RCC 7860 (cell line): ENCODE measurements around the gene LAG3.
A peak's percentile ranks its signal among the peaks of the same experiment; 100 is the strongest.

ENCODE experiments used
- DNase-seq: peaks from one replicate; pipeline ENCODE4 v3.0.0-alpha.2; 2015; ENCODE audit warnings: low spot score
- FAIRE-seq: peaks from 2 replicates; lab custom pipeline; 2012; peaks lifted over from hg19 to GRCh38; lab: Jason Lieb, UNC

The LAG3 gene

DNA sequence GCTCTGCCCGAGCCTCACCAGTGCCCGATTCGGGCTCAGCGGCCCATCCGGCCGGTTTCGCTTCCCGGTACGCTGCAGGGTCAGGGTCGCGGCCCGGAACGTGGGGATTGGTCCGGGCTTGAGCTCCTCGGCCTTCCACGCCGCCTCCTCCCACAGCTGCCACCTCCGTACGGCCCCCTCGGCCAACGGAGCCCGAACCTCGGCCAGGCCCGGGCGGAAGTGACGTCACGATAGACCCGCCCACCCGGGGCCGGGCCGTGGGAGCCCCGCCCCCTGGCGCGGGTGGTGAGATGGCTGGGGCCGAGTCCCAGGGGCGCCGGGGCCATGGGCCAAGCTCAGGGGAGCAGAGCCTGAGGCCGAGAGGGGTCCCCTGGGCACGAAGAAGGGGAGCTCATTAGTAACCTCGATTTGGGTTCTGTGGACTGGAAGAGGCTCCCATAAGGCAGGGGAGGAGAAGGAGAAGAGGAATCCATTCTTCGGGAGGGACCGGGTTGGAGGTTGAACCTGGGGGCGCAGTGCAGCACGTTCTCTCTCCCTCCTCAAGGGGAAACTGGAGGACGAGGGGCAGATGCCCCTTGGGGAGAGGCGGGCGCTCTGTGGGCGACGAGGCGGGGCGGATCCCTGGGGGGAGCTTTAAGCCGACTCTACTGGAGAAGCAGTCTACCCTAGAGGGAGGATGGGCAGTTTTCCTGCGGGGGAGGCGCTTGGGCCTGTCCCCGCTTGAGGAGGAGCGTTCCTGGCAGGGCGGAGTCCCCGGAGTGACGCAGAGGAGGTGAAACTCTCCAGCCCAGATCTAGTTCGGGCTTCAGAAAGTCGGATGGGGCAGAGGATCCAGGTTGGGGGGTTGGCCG lies 19.2 kb upstream of the LAG3 start, which contains the start of gene MLF2:
Gene MLF2, minus strand, starts transcription at position 221 of the 851 bp plus-strand sequence. CDS start 807 bp downstream, outside the sequence.
- DNase-seq (peak; percentile 96), FAIRE-seq (peak; percentile 87)

DNA sequence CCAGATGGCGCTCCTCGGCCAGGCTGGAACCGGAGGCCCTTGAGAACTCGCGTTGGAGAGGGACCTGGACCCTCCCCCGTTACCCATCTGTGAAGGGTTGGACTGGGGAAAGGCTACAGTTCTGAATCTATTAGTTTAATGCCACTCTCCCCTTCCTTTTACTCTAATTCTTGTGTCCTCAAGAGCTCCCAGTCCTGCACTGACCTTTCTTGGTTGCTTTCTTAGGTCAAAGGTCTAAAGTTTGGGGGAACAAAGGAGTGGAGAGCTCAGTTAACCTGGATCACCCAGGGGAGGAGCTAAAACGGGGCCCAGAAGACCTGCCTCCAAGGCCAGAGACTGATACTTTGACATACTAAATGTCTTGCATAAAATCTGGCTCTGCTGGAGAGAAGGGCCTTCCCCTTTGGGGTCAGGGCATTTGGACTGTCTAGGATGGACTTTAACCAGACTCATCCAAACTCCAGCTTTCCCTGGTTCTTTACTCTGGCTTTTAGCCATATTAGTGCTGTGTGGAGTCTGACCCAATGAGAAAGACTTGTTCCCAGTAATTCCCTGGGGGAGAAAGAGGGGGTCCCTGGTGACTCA lies 18.5 kb upstream of the LAG3 start:
- no peak for FAIRE-seq

DNA sequence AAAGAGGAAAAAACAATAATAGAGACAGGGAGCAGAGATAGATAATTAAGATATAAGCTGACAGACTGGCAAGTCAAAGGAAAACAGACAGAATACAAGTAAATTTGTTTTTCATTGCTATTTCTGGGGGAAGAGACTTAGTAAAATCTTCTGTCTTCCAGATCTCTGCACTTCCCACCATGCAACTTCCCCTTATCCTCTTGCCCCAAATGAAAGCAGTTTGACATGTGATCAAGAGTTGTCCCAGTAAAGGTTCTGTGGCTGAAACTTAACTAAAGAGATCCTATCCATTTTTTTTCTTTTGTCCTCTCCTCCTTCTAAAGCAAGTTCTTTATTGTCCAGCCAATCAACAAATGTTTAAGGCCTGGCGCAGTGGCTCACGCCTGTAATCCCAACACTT lies 17.9 kb upstream of the LAG3 start:
- DNase-seq (no peak), FAIRE-seq (no peak)

More for the DNA sequence above, 18.5 kb upstream of the LAG3 start:
- no peak for DNase-seq

DNA sequence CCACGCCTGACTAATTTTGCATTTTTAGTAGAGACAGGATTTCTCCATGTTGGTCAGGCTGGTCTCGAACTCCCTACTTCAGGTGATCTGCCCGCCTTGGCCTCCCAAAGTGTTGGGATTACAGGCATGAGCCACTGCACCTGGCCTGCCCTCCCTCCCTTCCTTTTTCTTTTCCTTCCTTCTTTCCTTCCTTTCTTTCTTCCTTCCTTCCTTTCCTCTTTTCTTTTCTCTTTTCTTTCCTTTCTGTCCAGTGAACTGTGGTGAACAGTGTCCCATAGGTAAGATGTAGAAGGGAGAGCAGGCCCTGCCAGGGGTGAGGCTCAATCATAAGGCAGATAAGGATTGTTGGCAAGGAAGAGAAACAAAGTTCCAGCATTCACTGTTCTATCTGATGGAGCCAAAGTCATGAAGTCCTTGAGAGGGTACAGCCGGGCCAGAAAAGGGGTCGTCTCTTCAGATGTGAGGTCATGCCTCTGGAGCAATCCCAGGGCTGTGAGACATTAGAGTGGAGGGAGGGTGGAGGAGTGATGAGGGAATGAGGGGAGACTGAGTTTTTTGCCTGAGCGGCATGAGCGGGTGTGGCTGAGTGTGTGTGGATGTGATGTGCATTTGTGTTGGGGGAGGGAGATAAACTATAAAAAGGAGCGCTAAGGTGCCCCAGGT lies 15.2 kb upstream of the LAG3 start:
- FAIRE-seq, result no peak
- no peak for DNase-seq

DNA sequence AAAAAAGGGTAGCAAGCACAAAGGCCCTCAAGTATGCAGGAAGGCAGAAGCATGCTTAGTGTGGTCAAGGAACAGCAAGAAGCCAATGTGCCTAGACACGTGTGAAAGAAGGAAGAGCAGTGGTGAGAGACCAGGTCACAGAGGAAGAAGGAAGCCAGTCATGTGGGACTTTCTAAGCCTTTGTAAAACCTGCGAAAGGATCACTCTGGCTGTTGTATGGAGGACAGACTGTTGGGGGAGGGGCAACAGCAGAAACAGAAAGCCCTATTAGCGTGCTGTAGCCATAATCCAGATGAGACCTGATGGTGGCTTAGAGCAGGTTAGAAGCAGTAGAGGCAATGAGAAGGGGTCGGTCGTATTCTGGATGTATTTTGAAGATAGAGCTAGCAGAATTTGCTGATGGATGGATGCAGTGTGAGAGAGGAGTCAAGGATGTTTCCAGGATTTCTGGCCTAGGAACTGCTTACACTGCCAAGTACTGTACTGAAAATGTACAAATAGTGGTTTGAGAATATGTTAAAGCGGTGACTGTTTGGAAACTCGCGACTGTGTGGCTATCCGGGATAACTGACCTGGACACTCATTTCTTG lies 13.7 kb upstream of the LAG3 start:
- FAIRE-seq (no peak), DNase-seq (no peak)

DNA sequence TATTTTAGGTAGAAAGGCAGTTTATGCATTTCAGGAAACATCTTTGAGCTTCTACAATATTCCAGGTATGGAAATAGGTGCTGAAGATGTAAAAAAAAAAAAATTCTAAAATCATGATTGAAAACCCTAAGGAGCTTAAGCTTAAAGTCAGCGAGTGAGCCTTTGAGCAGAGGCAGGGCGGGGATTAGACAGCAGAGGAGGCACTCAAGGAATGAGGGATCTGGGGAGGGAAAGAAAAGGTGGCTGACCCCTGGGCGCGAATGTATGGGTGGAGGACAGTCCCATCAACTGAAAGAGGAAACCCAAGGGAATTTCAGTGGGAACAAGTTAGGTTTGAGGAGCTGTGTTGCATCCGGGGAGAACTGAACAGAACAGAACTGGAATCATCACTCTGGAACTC lies 12.6 kb upstream of the LAG3 start:
- FAIRE-seq, result no peak
- no peak for DNase-seq

DNA sequence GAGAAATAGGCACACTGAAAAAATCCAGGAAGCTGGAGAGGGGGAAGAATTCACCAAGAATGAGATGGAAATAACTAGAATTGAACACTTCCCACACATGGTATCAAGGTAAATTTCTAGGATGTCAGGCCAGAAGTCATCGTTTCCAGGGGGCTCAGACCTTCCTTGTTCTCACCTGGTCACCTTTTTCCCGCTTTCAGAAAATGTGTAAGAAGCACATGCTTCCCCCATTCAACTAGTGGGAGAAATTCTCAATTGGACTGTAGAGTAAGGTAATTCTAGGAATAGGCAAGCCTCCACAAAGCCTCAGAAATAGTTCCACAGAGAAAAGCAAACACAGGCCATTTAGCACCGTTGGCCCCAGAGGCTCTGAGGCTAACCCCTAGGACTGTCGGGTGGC lies 8.9 kb upstream of the LAG3 start:
- FAIRE-seq (no peak), DNase-seq (no peak)

DNA sequence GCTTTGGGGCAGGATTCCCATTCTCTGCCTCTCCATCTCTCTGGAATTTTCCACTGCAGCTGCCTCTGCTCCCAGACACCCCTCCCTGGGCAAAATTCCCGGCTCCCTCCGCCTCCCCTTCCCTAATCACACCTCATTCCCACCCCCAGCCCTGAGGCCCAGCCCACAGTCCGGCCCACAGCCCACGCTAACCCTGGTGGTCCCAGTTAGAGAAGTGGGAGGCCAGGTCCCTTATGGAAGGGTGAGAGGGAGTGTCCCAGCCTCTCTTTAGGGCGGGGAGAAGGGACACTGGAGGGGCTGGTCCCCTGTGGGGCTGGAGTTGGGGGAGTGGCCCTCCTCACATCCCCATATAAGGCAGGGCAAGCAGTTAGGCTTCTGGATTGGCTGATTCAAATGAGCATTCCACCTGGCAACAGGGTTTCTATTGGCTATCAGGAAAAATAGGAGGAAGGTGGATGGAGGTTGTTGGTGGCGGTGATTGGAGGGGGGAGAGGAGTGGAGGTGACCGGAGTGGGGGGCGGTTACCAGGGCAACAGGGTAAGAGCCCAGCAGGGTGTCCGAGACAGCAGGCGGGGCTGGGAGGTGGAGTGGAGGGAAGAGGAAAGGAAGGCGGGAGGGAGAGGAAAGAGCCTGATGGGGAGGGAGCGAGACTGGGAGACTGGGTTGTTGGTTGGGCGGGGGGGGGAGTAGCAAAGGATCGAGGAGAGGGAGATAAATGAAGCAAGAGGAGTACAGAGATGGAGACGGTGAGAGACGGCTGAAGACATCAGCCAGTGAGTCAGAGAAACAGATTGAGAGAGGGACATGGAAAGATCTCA lies 8.1 kb upstream of the LAG3 start:
- DNase-seq (peak; percentile 97), FAIRE-seq (peak; percentile 92)

DNA sequence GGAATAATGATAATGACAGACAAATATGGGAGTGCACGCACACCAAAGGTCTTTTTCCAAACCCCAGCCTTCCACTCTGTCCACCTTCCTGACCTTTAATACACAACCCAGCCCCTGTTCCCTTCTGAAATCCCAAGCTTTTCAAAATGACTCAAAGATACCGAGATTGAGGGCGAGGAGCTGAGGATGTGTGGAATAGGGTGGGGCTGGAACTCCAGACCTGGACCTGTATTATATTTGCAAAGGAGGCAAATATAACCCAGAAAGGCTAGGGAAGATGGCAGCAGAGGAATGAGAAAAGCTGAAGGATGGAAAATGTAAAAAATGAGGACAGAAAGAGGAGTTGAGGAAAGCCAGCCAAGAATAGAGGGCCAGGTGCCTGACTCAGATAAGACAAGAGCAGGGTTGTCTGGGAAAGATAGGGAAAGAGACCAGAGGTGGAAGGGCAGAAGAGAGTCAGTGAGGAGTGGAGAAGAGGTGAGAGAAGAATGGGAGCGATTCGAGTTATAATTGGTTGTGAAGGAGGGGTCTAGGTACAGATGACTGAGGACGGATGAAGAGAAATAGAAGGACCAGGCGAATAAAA lies 7.2 kb upstream of the LAG3 start:
- DNase-seq, result no peak
- FAIRE-seq, result no peak

DNA sequence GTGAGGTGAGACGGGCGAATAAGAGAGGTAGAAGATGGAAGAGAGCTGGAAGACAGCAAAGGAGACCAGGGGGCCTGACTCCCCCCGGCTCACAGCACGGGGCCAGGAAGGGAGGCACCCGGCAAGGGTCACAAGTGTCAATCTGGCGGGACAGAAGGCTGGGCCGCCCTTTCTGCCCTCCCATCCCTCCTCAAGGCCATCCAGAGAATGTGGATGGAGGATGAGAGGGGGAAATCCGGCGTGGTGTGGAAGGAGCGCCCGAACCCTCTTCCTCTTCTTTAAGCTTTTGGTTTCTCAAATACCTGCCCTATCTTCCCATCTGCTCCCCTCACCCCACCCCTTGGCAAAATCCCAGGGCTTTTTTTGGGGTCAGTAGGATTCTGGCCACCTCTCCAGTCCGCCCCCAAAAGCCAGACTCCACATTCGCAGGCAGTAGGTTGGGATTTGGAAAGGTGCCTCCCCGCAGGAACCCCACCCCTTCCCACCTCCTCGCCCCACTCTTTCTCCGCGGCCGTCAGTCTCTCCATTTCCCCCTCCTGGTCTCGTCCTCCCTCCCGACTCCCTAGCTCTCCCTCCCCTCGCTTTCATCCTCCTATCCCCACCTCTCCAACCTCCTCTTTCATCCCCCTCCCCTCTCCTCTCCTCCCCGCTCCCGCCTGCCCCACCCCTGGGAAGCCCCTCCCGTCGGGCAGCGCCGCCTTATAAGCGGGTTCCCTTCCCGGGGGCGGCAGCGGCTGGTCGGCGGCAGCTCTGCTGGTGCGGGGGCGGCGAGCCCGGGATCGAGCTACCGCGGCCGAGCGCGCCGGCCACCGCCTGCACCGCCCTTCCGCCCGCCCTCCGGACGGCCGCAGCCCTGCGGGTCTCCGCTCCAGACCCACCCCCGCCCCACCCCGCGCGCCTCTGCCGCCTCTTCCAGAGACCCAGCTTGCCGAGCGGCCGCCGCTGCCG lies 6.4 kb upstream of the LAG3 start, which contains the start of gene PTMS:
Gene PTMS, plus strand, starts transcription at position 730 of the 948 bp plus-strand sequence. CDS start 343 bp downstream, outside the sequence.
- DNase-seq (peak; percentile 64), FAIRE-seq (no peak)

DNA sequence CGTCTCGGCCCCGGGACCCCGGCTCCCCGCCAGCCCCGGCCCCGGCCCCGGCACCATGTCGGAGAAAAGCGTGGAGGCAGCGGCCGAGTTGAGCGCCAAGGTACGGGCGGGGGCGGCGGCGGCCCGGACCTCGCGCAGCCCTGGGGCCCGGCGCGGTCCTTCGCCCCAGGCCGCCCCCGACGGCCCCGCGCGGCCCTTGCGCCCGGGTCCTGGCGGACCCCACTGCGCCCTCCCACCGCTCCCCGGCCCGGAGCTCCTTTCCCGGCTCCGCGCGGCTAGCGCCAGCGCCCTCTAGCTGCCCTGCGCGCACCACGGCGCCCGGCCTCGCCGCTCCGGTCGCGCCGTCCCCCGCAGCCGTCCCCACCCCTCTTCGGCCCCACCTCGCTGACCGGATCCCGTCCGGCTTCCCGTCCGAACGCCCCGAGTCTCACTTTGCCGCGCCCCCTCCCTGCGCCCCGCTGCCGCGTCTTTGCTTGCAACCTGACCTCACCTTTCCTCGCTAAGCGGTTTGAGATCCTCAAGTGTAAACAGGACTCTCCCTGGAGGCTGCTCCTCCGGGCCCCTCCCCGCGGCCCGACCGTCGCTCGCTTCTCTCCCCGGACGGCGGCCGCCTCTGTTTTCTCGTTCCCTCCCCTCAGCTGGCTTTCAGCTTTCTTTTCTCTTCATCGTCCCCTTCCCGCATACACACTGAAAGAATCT lies 5.5 kb upstream of the LAG3 start:
- DNase-seq (peak; percentile 39), FAIRE-seq (no peak)

DNA sequence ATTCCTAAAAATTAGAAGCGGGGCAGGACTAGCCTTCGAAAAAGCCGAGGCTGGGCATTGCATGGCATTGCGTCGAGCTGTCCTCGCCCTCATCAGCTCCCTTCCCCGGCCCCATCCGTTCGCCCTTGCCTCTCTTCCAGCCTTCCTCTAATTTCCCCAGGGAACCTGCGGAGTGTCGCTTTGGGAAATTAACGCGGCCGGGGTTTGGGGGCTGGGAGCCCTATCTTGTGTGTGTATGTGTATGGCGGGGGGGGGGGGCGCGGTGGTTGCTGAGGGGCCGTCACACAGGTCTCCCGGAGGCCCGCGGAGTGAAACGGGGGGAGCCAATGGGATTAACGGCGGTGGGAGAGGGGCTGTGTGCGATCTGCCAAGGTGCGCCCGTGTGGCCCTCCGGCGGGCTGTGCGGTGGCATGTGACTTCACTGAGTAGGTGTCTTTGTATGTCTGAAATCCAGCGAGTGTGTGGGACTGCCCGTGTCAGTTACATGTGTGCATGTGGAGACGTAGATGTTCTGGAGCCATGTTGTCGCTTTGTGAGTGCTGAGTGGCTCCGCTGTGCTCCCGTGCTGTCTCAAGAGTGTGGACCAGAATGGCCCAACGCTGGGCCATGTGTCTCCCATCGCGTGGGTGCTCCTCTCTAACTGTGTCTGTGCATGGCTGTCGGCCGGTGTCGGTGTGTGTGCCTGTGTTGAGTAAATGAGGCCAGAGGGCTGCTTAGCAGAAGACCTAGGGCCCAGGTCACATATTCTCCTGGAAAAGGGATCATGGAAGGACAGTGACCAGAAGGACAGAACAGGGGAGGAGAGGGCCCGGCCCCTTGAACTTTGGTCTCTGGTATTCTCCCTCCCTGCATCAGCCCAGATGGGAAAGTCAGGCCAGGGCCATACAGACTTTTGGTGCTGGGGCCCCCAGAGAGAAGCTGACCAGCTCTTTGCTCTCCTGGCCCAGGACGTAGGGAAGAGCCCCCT lies 4.7 kb upstream of the LAG3 start:
- FAIRE-seq (no peak), DNase-seq (no peak)

DNA sequence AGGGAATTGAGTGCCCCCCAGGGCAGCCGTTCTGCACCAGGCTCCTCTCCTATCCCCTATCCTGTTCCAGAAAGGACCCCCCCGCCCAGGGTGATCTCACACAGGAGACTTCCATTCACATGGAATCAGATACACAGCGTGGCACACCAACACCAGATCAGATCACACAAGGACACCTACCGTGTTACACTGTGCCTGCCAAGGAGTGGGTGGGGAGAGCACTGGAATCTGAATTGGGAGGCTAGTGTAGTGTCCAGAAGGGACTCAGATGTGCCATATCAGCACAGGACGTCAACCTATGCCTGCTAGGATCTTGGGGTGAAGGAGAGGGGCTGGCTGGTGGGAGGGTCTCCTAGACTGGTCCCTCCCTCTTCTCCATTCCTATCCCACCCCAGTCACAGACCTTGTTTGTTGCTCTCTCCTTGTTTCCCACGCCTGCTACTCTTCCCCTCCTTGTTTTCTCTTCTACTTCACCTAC lies 3.8 kb upstream of the LAG3 start:
- DNase-seq (no peak), FAIRE-seq (no peak)

DNA sequence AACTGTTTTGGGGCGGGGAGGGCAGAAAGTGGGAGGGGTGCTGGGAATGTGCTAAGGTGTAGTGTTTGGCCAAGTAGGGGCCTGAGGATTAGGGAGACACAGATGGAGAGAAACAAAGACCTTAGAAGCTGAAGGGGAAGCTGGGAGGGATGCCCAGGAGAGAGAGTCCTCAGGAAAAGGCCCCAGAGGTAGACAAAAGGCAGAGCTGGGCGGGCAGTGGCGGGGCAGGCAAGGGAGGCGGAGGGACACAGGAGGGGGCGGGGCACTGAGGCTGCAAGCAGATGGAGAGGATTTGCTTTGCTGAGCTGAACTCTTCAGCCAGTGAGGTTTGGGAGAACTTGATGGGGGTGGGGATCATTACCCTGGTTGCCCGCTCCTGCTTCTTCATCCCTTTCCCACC lies 3.3 kb upstream of the LAG3 start:
- no peak for FAIRE-seq
- no peak for DNase-seq

DNA sequence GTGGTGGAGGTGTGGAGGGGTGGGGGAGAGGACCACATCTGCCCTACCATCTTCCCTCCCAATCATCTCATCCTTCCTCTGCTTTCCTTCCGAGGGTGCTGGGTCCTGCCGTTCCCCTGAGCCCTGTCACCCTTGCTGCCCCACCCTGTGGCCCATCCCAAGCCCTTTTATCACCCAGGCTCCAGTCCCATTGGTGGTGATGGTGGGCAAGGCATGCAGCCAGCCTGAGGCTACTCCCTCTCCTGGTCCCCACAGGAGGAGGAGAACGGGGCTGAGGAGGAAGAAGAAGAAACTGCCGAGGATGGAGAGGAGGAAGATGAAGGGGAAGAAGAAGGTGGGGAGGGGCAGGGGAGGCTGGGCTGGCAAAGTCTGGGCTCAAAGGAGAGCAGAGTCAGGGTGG lies 2.7 kb upstream of the LAG3 start:
- FAIRE-seq, result no peak
- no peak for DNase-seq

DNA sequence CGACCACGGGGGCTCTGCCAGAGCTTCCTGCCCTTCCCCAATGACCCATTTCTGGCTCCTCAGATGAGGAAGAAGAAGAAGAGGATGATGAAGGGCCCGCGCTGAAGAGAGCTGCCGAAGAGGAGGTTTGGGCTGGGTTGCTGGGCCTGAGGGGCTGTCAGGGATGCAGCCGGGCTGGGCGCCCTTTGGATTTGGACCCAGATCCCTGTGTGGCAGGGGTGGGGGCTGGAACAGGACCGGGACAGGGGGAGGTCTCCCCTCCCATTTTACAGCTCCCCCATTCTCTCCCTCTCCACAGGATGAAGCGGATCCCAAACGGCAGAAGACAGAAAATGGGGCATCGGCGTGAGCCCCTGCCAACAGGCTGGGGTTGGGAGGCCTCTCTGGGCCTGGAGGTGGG lies 2.2 kb upstream of the LAG3 start:
- FAIRE-seq (no peak), DNase-seq (no peak)

DNA sequence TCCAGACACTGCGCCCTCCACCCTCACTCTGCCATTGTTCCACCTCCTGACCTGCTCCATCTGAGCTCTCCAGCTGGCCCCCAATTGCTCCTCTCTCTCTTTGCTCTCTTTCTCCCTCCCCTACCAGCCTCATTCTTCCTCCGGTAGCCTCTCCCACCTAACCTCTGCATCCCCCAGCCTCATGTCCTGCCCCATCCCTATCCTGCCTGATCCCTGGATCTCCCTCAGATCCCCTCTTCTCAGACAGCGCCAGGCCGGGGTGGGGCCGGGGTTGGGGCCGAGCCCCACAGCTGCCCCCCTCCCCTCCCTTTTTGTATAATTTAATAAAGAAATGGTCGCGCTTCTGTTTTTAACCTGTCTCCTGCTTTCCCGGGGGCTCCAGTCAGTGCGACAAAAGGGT lies 1.7 kb upstream of the LAG3 start:
- DNase-seq (no peak), FAIRE-seq (no peak)
